Ishikawa (cell line): ENCODE data around the gene ABHD4.

Experiments used
- CEBPB ChIP-seq: IDR thresholded peaks from 2 replicates; pipeline ENCODE4 v1.6.1; 2012
- CREB1 ChIP-seq: IDR thresholded peaks from 2 replicates; pipeline ENCODE4 v1.6.1; 2012; ENCODE audit warnings: low read depth
- EGR1 ChIP-seq: IDR thresholded peaks from 2 replicates; pipeline ENCODE4 v1.6.1; 2012
- EP300 ChIP-seq: IDR thresholded peaks from 2 replicates; pipeline ENCODE4 v1.6.1; 2012; ENCODE audit warnings: borderline replicate concordance
- FOXM1 ChIP-seq: IDR thresholded peaks from 2 replicates; pipeline ENCODE4 v1.6.1; 2012; ENCODE audit warnings: low read depth, borderline replicate concordance
- NFIC ChIP-seq: IDR thresholded peaks from 2 replicates; pipeline ENCODE4 v1.6.1; 2012
- RAD21 ChIP-seq: IDR thresholded peaks from 2 replicates; pipeline ENCODE4 v1.6.1; 2012; ENCODE audit warnings: low read depth
- TAF1 ChIP-seq: IDR thresholded peaks from 2 replicates; pipeline ENCODE4 v1.6.1; 2012; ENCODE audit warnings: low read depth, mild to moderate bottlenecking
- TCF12 ChIP-seq: IDR thresholded peaks from 2 replicates; pipeline ENCODE4 v1.6.1; 2012; ENCODE audit warnings: low read depth
- TEAD4 ChIP-seq: IDR thresholded peaks from 2 replicates; pipeline ENCODE4 v1.6.1; 2012
- YY1 ChIP-seq: IDR thresholded peaks from 2 replicates; pipeline ENCODE4 v1.6.1; 2012; ENCODE audit warnings: low read depth
- ZBTB7A ChIP-seq: IDR thresholded peaks from 2 replicates; pipeline ENCODE4 v1.6.1; 2012; ENCODE audit warnings: low read depth
- TF ChIP-seq, protein P1 (sequence below): IDR thresholded peaks from 2 replicates; pipeline ENCODE4 v1.6.1; 2012
- TF ChIP-seq, protein P2 (sequence below): IDR thresholded peaks from 2 replicates; pipeline ENCODE4 v1.6.1; 2012
- TF ChIP-seq, protein P3 (sequence below): IDR thresholded peaks from 2 replicates; pipeline ENCODE4 v1.6.1; 2012; ENCODE audit warnings: low read depth, mild to moderate bottlenecking

The ABHD4 gene

GRCh38 chr14:22558221-22558913 is 39.7 kb upstream of the ABHD4 start:
- TF ChIP-seq TAF1, result no peak
- no peak for TF ChIP-seq NFIC
- TF ChIP-seq FOXM1, result no peak
- TF ChIP-seq, protein P1, sequence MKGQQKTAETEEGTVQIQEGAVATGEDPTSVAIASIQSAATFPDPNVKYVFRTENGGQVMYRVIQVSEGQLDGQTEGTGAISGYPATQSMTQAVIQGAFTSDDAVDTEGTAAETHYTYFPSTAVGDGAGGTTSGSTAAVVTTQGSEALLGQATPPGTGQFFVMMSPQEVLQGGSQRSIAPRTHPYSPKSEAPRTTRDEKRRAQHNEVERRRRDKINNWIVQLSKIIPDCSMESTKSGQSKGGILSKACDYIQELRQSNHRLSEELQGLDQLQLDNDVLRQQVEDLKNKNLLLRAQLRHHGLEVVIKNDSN, result no peak
- TF ChIP-seq CEBPB, result no peak
- TF ChIP-seq YY1, result no peak
- TF ChIP-seq, protein P2, sequence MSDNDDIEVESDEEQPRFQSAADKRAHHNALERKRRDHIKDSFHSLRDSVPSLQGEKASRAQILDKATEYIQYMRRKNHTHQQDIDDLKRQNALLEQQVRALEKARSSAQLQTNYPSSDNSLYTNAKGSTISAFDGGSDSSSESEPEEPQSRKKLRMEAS, result no peak
- no peak for TF ChIP-seq EGR1
- no peak for TF ChIP-seq RAD21
- TF ChIP-seq CREB1, result no peak
- TF ChIP-seq ZBTB7A, result no peak
- no peak for TF ChIP-seq TEAD4
- no peak for TF ChIP-seq EP300
- no peak for TF ChIP-seq TCF12

GRCh38 chr14:22559041-22559440 is 39.1 kb upstream of the ABHD4 start:
- TF ChIP-seq NFIC, result no peak
- no peak for TF ChIP-seq RAD21
- TF ChIP-seq TAF1, result no peak
- no peak for TF ChIP-seq ZBTB7A
- no peak for TF ChIP-seq TEAD4
- TF ChIP-seq, protein P2, result no peak
- TF ChIP-seq EP300, result no peak
- TF ChIP-seq CEBPB, result no peak
- TF ChIP-seq, protein P1, result no peak

DNA sequence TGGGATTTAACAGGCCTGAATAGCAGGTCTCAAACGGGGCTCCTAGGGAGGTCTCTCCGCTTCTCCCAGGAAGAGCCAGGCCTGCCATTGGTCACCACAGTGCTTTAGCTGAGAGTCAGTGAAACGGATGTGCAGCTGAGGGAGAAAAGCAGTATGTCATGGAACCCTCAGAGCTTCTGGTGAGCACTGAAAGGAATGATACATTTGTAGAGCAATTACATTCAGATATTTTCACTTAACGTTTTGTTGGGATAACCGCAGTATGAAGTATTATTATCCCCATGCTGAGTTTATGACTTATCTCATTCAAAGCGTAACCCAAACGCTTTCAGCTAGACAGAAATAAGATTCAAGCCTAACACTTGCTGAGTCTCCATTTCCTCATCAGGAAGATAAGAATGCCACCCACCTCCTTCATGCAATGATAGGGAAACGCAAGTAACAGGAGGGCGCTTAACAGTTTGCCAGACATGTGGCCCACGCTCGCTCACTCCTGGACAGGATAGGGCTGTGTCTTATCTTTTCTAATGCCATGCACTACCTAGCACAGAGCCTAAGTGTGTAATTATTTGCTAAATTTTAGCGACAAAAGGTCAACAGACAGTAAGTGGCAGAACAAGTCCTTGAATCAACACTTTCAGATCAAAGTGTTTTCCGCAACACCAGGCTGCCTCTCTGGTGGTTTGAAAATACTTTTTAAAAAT is 37.3 kb upstream of the ABHD4 start:
- TF ChIP-seq RAD21 (no peak), TCF12 (no peak), CEBPB (no peak), TAF1 (no peak), TEAD4 (no peak), NFIC (no peak), YY1 (no peak), EGR1 (no peak), ZBTB7A (no peak), CREB1 (no peak), EP300 (no peak), FOXM1 (no peak)
- TF ChIP-seq, protein P2, result no peak
- TF ChIP-seq, protein P3, sequence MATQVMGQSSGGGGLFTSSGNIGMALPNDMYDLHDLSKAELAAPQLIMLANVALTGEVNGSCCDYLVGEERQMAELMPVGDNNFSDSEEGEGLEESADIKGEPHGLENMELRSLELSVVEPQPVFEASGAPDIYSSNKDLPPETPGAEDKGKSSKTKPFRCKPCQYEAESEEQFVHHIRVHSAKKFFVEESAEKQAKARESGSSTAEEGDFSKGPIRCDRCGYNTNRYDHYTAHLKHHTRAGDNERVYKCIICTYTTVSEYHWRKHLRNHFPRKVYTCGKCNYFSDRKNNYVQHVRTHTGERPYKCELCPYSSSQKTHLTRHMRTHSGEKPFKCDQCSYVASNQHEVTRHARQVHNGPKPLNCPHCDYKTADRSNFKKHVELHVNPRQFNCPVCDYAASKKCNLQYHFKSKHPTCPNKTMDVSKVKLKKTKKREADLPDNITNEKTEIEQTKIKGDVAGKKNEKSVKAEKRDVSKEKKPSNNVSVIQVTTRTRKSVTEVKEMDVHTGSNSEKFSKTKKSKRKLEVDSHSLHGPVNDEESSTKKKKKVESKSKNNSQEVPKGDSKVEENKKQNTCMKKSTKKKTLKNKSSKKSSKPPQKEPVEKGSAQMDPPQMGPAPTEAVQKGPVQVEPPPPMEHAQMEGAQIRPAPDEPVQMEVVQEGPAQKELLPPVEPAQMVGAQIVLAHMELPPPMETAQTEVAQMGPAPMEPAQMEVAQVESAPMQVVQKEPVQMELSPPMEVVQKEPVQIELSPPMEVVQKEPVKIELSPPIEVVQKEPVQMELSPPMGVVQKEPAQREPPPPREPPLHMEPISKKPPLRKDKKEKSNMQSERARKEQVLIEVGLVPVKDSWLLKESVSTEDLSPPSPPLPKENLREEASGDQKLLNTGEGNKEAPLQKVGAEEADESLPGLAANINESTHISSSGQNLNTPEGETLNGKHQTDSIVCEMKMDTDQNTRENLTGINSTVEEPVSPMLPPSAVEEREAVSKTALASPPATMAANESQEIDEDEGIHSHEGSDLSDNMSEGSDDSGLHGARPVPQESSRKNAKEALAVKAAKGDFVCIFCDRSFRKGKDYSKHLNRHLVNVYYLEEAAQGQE, result no peak
- TF ChIP-seq, protein P1, result no peak

DNA sequence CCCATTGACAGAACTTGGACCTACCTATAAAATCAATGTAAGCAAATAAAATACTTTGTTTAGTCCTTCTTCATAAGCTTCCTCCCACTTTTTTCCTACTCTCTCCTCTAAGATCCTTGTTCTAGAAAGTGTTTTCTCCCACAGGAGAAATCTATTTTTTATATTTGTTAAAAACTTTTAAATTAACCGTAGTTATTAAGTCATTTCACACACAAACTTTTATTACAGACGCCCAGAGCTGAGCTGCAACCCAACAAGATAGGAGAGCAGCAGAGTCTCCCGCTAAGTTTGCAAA is 36.8 kb upstream of the ABHD4 start:
- no peak for TF ChIP-seq NFIC
- TF ChIP-seq CEBPB, result no peak
- TF ChIP-seq, protein P2, result no peak
- TF ChIP-seq, protein P3, result no peak
- TF ChIP-seq, protein P1, result no peak
- TF ChIP-seq FOXM1, result no peak
- TF ChIP-seq ZBTB7A, result no peak
- no peak for TF ChIP-seq EGR1
- TF ChIP-seq TCF12, result no peak
- TF ChIP-seq RAD21, result no peak
- TF ChIP-seq CREB1, result no peak
- no peak for TF ChIP-seq YY1
